MG63 (cell line): Measurements from ENCODE around the gene CDCA4. TPM values are rescaled to one million over a fixed set of nuclear protein-coding genes. Genes with fewer than 3 reads are reported as not detected.
"Not testable (repeated sequence)": the region's sequence is repeated elsewhere in the genome, so short reads cannot be mapped to it uniquely, and the experiment has no call there.

Source experiments
- DNase-seq: peaks from one replicate; pipeline ENCODE4 v3.0.0-alpha.2; 2020
- H3K27me3 ChIP-seq: fragments of 250-450 bp; sonication (Bioruptor Pico); 2 replicates; pipeline ENCODE4 v1.5.1; 2020; ENCODE audit warnings: mild to moderate bottlenecking, moderate library complexity
- H3K36me3 ChIP-seq: fragments of 250-450 bp; sonication (Bioruptor Pico); 2 replicates; pipeline ENCODE4 v1.5.1; 2020; ENCODE audit warnings: mild to moderate bottlenecking, moderate library complexity
- H3K4me3 ChIP-seq: fragments of 250-450 bp; sonication (Bioruptor Pico); 2 replicates; pipeline ENCODE4 v1.5.1; 2020; ENCODE audit warnings: mild to moderate bottlenecking, moderate library complexity
- H3K9me3 ChIP-seq: fragments of 250-450 bp; sonication (Bioruptor Pico); 2 replicates; pipeline ENCODE4 v1.5.1; 2020; ENCODE audit warnings: mild to moderate bottlenecking, moderate library complexity
- total RNA-seq: library from RNA; depleted of rRNA; stranded (reverse); fragments of >200 nt; shearing (Covaris generic); gene quantifications from 2 replicates; pipeline ENCODE4 v1.2.3, GENCODE V29; 2014; ENCODE audit warnings: low replicate concordance; rRNA removed

The CDCA4 gene
- 30.3 and 49.7 TPM in 2 replicates for total RNA-seq

DNA sequence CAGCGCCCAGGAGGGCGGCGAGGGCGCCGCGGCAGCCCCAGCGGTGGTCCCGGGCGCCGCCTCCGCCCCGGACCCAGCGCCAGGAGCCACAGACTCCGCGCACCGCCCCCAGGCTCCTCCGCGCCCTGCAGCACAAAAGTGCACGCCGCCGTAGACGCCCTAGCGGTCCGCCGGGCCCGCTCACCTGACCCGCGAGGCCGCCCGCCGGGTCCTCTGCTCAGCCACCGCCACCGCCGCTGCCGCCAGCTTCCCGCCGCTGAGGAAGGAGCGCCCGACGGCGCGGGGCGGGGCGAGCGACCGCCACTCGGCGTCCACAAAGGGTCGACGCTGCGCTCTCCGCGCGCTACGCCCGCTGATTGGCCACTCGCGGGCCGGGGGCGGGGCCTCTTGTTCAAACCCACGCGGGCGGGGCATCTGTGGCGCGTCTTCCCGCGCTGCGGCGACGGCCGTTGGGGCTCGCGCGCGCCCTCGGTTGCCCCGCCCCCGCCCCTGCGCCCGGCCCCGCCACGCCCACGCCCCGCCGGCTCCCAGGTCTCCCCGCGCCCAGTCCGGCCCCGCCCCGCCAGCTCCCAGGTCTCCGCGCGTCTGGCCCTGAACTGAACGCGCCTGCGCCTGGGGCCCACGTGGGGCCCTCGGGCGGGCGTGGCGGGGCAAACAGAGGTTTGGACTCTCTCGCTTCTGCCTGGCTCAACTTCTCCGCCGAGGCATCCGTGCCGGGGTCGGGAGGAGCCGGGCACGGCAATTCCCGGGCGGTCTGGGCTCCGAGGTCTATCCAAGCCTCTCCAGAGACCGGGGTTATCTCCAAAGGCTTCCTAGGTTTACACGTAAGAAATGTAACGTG lies at the start of gene CDCA4:
TSS of gene CDCA4 (minus strand) at position 269 of the 841 bp plus-strand sequence. CDS start 9,154 bp downstream, outside the sequence.
- H3K4me3 ChIP-seq, result peak within 1 kb of the TSS; percentile 76
- peak; percentile 92 for DNase-seq

DNA sequence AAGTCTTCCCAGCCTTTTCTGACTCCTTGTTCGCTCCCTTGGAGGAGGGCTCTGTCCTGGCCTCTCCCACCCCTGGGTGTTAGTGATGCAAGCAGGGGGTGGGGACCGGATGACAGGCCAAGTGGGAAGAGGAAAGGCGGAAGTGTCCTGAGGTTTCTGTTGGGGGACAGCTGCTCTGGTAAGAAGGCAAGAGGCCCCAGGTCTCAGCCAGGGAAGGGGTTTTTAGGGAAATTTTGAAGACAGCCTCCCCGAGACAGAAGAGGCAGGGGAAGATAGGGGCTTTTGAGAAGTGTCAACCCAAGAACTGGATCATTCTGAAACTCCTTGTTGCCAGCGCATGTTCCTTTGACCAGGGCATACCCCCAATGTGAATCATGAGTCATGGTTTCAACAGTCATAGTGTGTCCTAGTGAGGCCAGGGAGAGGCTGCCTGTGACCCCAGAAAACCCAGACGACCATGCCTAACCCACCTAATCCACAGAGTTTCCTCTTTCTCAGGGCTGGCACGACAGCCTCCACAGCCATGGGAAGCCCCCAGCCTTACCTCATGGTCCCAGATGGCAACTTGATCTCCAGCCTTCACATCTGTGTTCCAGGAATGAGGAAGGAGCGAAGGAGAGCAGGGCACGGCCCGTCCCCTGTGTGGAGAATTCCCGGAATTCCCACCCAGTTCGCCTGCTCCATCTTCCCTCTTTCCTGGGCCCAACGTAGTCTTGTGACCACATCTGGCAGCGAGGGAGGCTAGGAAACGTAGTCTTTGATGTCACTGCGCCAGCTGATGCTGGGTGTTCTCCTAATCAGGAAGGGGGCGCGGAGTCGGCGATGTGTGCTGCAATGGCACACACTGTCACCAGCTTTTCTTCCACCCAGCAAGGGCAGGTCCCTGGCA lies 49.2 kb upstream of the CDCA4 start:
- no peaks in the 10 kb centered on the region for H3K9me3 ChIP-seq
- H3K4me3 ChIP-seq, result no peak overlapping the region
- no peaks in the 10 kb centered on the region for H3K27me3 ChIP-seq
- no peaks in the 10 kb centered on the region for H3K36me3 ChIP-seq
- DNase-seq, result no peak

More for the DNA sequence above, at the start of gene CDCA4:
- Histone ChIP-seq H3K36me3 (peaks cover 15% of the 10 kb centered on the region), H3K27me3 (no peaks in the 10 kb centered on the region), H3K9me3 (no peaks in the 10 kb centered on the region)

DNA sequence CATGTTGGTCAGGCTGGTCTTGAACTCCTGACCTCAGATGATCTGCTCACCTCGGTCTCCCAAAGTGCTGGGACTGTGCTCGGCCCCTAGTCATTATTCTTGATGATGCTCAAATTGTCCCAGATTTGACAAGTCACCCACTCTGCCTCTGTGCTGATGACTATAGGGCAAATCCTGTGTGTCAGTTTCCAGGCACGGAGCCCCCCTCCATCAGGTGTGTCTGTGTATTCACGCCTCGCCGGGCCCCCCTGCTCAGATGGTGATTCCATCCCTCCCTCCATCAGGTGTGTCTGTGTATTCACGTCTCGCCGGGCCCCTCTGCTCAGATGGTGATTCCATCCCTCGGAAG lies 48.6 kb upstream of the CDCA4 start:
- Histone ChIP-seq H3K27me3 (no peaks in the 10 kb centered on the region), H3K9me3 (no peaks in the 10 kb centered on the region), H3K36me3 (no peaks in the 10 kb centered on the region), H3K4me3 (no peak overlapping the region)
- no peak for DNase-seq

DNA sequence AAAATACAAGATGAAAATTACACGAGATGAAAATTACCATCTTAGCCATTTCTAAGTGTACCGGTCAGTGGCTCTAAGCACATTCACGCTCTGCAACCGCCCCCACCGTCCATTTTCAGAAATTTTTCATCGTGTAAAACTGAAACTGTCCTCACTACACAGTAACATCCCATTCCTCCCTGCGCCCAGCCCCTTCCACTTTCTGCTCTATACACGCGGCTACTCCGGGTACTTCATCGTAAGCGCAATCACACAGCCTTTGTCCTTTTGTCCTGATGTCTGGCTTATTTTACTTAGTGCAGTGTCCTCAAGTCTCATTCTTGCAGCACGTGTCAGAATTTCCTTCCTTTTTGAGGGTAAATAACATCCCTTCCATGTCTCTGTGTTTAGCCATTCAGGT lies 47.9 kb upstream of the CDCA4 start:
- no peaks in the 10 kb centered on the region for H3K9me3 ChIP-seq
- no peak overlapping the region for H3K4me3 ChIP-seq
- no peaks in the 10 kb centered on the region for H3K27me3 ChIP-seq
- H3K36me3 ChIP-seq, result no peaks in the 10 kb centered on the region
- DNase-seq, result no peak

DNA sequence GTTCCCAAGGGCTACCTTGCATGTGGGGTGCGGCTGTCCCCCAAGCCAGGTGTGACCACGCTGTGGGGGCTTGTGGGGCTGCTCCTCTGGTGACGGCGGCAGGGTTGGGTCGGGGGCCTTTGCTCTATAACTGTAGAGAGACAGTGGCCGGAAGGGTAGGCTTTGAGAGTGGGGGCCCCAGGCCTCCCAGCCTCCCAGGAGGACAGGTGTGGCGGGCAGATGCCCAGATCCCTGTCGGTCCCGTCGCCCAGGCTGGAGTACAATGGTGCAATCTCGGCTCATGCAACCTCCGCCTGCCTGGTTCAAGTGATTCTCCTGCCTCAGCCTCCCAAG lies 47.1 kb upstream of the CDCA4 start:
- DNase-seq, result no peak
- Histone ChIP-seq H3K27me3 (no peaks in the 10 kb centered on the region), H3K4me3 (no peak overlapping the region), H3K36me3 (no peaks in the 10 kb centered on the region), H3K9me3 (no peaks in the 10 kb centered on the region)

DNA sequence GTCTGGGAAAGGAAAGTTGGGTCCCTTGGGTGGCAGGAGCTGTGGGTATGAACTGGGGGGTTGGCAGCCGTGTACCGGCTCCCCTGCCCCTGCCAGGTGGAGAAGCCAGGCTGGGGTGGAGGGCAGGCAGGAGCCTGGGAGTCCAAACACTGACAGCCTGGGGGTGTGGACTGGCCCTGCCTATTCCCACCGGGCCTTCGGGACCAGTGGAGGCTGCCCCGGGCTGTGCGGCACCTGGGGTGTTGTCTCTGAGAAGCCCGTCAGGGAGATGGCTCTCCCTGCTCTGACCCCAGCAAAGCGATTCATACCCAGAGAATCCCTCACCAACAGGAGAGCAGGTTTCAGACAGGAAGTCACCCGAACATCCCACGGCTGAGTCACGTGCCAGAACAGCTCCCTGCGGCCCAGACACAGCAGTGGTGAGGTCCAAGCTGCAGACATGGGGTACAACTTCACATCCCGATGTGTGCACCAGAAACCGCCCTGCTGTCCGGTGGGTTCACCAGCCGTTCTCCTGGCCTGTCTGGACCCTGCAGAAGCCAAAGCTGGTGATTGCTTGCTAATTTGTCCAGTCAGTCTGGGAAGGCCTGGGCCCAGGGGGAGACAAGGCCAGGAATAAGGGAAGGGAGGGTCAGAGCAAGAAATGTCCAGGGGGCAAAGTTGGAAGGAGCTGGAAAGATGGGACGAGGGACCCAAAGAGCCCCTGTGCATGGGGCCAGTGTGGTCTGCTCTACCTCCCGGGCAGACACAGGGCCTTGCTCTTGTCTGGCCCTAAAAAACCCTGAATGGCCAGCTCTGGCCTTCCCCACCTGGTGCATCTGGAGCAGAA lies 46.5 kb upstream of the CDCA4 start:
- peak; percentile 37 for DNase-seq

DNA sequence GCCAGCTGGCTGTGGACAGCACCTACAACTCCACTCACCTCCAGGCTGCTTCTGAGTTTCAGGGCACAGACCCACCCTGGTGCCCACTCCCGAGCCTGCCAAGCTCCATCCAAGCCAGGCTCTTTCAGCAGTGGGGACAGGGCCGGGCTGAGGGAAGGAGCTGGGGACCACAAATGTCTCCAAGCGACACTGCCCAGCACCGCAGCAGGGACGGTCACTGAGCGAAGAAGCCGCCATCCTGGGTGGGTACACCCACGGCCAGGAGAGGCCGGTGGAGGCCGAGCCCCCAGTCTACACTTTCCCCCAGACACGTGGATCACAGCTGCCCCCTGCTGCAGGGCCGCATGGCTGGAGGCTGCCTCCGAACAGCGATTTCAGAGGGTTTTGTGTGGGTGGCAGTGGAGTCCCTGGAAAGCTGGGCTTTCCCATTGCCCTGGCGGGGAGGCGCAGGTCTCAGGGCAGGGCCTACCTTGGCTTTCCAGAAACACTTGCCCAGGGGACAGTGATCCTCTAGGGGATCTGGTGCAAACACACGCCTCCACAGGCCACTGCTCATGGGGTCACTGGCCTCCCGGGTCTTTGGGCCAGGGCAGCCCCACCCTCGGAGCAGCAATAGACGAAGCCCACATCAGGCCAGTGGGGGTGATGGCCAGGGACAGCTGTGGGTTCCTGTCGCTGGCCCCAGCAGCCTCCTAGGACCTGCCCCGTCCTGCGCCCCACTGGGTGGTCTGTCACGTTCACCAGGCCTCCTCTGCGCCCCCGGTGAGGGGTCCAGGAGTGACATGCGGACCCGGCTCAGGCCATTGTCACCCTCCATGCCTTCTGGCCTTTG lies 45.6 kb upstream of the CDCA4 start:
- no peaks in the 10 kb centered on the region for H3K27me3 ChIP-seq
- no peaks in the 10 kb centered on the region for H3K9me3 ChIP-seq
- H3K4me3 ChIP-seq, result no peak overlapping the region
- DNase-seq, result no peak
- H3K36me3 ChIP-seq, result no peaks in the 10 kb centered on the region

More for the DNA sequence above, 46.5 kb upstream of the CDCA4 start:
- no peaks in the 10 kb centered on the region for H3K27me3 ChIP-seq
- H3K9me3 ChIP-seq, result no peaks in the 10 kb centered on the region
- H3K4me3 ChIP-seq, result no peak overlapping the region
- no peaks in the 10 kb centered on the region for H3K36me3 ChIP-seq

DNA sequence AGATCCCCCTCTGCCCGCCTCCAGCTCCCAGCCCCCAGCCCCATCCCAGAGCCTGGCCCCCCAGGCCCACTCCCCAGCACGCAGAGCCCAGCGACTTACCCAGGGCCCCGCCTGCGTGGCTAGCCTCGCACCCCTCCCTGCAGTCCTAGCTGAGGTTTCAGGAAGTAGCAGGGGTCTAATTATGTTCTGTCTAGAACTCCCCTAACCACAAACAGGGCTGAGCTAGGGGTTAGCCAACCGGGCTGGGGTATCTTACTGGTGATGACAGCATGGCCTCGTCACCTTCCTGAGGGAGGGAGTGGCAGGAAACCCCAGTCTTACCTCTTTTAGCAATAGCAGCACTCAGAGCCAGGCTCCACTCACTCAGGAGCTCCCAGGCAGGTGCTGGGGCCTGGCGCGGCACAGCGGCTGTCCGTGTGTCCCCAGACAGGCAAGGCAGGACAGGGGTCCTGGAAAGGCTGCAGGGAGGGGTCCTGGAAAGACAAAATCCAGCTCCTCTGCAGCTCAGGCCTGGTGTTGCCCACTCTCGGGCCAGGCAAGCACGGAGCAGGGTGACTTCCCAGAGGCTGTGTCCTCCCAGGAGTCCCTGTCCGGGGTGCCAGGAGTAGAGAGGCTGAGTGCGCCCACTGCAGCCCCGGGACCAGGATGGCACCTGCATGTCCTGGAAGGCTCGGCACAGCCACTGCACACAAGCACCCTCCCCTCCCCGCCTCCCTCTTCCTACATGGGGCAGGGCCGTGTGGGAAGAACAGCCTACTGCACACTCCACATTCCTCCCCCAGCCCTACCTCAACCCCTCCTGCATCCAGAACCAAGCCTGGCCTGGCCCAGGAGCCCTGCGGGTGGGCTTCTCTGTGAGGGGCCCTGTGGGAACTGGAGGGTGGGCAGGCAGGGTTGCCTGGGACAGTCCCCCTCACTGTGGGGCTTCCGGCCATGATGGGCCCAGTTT lies 44.7 kb upstream of the CDCA4 start, which contains the start of gene GPR132:
TSS of gene GPR132 (minus strand) at position 151 of the 949 bp plus-strand sequence. CDS start 10,010 bp downstream, outside the sequence.
- H3K36me3 ChIP-seq, result no peaks in the 10 kb centered on the region
- H3K27me3 ChIP-seq, result no peaks in the 10 kb centered on the region
- DNase-seq, result no peak
- no peaks in the 10 kb centered on the region for H3K9me3 ChIP-seq
- H3K4me3 ChIP-seq, result no peak within 1 kb of the TSS

DNA sequence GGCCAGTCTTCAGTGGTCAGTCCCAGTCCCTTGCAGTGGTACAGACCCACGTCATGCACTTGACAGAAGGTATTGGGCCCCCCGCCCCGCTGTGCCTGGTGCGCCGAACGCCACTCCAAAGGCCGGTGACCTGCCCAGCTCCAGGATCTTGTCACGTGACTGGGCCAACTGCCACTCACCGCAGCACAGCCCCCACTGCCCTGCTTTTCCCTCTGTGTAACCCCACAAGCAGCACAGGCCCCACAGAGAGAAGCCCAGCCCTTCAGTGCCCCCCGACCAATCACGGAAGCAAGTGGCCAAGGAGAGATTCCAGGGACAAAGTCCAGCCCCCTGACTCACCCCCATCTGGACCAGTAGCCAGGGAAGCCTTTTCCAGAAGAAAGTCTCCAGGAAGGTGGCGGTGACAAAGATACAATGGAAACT lies 43.8 kb upstream of the CDCA4 start:
- no peak overlapping the region for H3K4me3 ChIP-seq
- no peaks in the 10 kb centered on the region for H3K27me3 ChIP-seq
- no peaks in the 10 kb centered on the region for H3K9me3 ChIP-seq
- peak; percentile 24 for DNase-seq
- H3K36me3 ChIP-seq, result no peaks in the 10 kb centered on the region

DNA sequence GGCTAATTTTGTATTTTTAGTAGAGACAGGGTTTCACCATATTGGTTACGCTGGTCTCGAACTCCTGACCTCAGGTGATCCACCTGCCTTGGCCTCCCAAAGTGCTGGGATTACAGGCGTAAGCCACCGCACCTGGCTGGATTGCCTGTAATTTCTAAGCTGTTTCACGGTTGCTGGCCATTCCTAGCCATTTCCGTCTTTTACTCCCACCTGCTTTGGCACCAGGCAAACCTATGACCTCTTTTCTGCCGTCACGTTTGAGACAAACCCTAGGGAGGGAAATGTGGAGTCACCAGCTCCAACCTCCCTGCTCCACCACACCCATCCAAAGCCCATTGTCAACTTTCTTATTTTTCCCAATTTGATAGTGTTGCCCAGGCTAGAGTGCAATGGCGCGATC lies 43.1 kb upstream of the CDCA4 start:
- Histone ChIP-seq H3K27me3 (no peaks in the 10 kb centered on the region), H3K4me3 (no peak overlapping the region), H3K9me3 (no peaks in the 10 kb centered on the region), H3K36me3 (no peaks in the 10 kb centered on the region)
- DNase-seq, result no peak

DNA sequence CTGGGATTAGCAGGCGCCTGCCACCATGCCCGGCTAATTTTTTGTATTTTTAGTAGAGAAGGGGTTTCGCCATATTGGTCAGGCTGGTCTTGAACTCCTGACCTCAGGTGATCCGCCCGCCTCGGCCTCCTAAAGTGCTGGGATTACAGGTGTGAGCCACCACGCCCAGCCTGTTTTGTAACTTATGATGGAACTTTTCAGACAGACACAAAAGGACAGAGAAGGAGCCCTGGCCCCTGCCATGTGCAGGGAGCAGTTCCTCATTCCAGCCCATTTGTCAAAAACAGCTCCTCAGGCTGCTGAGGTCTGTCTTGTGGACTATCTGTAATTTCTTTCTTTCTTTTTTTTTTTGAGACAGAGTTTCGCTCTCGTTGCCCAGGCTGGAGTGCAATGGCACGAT lies 42.6 kb upstream of the CDCA4 start:
- H3K9me3 ChIP-seq, H3K27me3 ChIP-seq, DNase-seq, H3K4me3 ChIP-seq, H3K36me3 ChIP-seq: not testable (repeated sequence)

DNA sequence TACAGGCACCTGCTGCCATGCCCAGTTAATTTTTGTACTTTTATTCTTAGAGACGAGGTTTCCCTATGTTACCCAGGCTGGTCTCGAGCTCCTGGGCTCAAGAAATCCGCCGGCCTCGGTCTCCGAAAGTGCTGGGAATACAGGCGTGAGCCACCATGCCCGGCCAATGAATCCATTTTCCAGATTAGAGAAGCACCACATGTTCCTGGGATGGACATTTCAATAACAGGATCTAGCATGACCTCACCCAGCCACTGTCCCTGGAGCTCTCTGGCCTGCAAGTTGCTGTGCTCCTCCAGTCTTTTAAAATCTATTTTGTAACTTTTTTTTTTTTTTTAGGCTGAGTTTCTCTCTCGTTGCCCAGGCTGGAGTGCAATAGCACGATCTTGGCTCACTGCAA lies 42.2 kb upstream of the CDCA4 start:
- H3K9me3 ChIP-seq, result no peaks in the 10 kb centered on the region
- no peak overlapping the region for H3K4me3 ChIP-seq
- no peaks in the 10 kb centered on the region for H3K27me3 ChIP-seq
- no peaks in the 10 kb centered on the region for H3K36me3 ChIP-seq
- no peak for DNase-seq

DNA sequence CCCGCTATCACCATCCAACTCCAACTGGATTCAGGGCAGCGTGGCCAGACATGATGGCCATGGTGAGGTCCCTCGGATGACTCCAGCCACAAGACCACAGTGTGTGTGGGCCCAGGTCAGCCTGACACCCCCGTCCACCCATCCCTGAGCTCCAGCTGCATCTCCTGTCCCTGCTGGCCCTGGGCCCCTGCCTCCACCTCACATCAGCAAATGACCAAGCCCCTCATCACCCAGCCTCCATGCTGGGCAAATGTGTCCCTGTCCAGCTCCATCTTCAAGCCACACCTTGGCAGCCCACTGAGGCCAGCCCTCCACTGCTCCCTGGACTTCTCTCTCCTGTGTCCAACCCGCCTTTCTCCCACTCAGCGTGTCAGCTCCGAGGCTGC lies 41.2 kb upstream of the CDCA4 start:
- no peak for DNase-seq
- Histone ChIP-seq H3K4me3 (no peak overlapping the region), H3K36me3 (no peaks in the 10 kb centered on the region), H3K9me3 (no peaks in the 10 kb centered on the region), H3K27me3 (no peaks in the 10 kb centered on the region)

DNA sequence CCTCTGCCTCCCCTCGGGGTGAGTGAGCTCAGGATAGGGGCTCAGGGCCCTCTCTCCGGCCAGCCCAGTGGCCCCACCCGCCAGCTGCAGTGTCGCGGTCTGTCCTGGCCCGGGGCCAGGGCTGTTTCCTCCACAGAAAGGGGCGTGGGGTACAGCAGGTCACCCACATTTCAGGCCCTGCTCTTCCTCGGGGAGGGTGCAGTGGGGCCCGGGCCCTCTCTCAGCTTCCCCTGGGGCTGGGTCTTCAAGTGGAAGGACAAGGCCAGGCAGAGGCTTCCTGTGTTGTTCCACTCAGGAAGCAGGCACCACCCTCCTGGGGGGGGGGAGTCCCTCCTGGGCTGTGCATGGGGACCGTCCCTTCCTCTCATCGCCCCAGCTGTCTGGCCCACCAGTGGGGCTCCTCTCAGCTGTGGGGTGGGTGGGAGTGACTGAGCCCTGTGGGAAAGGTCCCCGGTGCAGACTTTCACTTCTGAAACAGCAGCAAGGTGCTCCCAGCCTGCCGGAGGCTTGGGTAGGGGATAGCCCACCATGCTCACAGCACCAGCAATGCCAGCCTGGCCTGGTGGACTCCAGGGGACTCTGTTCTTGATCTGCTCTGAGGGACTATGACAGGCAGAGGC lies 40.7 kb upstream of the CDCA4 start:
- Histone ChIP-seq H3K9me3 (no peaks in the 10 kb centered on the region), H3K36me3 (no peaks in the 10 kb centered on the region), H3K27me3 (no peaks in the 10 kb centered on the region), H3K4me3 (no peak overlapping the region)
- no peak for DNase-seq
